ENCODE data around the gene MAP2K7.

MAP2K7 gene

DNA sequence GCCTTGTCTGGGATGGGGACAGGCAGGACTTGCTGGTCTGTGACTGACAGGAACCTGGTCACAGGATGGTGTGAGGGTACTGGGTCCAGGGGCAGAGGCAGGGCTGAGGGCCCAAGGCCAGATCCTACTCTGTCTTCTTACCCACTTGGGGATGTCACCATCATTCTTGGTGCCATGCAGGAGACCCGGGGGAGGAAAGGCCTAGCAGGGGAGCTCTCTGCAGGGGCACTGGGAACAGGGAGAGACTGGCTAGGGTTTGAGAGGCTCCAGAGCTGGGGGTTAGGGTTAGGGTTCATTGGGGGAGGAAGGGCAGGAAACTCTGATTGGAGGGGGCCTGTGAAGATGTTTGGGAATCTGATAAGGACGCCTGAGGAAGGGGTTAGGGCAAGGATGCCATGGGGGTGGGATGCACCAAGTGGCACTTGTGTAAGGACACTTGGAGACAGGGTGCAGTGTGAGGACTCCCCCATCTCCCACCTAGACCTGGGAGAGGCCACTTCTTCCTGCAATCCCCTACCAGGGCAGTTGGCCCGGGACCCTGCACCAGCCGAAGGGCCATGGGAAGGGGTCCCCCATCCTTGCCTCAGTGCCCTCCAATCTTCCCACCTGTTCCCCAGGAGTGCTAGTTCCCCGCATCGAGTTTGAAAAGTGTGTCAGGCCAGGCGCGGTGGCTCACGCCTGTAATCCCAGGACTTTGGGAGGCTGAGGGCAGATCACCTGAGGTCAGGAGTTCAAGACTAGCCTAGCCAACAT, 36.4 kb upstream of the MAP2K7 start:
- DNase-seq (no peak), ATAC-seq (no peak)

DNA sequence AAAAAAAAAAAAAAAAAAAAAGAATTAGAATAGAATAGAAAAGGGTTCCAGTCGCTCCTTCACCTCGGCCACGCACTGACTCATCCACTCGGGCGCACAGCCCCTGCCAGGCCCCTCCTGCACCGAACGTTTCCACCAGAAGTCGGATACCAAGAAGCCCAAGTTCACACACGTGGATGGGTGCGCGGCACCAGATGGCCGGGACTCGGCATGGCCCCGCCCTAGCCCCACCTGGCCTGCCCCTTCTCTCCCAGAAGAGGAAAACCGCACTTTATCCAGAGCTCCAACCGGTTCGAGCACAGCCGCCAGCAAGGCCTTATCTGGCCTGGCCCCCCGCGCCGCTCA, 35.4 kb upstream of the MAP2K7 start:
- DNase-seq (no peak), ATAC-seq (no peak)

DNA sequence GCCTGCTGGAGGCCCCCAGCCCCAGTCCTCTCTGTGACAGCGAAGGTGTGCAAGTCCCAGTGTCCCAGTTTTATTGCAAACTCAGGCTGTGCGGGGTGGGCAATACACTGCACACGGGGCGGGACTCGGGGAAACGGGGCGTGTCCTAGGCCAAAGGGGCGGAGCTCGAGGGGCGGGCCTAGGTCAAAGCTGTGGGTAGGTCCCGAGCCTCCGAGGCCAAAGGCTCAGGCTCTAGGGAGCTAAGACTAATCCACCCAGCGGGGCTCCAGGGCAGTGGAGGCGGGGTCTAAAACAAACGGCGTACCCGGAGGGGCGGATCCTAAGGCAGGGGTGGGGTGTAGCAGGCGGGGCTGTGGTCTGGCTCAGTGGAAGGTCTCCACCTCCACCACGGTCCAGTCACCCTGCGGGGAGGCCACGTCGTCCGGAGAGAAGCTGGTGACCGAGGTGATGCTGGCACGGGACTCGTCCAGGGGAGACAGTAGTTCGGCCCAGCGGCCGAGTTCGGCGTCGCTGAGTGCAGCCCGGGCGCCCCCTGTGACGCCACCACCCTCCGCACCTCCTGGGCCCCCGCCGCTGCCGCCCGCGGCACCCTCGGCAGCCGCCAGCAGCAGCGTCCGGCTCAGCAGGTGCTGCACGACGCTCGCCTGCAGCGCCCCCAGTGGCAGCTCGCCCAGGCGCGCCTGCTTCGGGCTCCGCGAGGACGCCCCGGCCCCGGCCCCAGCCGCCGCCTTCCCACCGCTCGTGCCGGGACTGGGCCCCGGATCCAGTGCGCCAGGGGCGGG, 34.8 kb upstream of the MAP2K7 start:
- DNase-seq, result peak; percentile 85
- ATAC-seq, result peak; percentile 75

DNA sequence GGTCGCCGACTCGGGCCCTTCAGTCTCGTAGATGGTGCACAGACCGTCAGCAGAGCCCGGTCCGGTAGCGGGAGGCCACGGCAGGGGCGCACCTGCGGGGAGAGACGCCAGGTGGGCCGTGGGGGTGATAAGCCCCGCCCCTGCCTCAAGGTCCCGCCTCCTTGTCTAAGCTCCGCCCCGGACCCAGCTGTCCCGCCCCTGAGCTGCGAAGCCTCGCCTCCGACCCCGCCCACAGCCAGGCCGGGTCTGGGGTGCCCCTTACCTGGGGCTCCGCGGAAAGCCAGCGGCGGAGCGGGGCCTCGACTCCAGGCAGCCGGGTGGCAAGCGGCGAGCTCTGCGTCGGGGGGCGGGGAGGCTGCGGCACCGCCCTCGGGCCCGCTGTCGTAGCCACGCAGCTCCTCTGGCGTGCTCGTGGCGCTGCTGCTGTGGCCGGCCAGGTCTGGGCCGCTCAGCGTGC, 34.2 kb upstream of the MAP2K7 start:
- DNase-seq (peak; percentile 81), ATAC-seq (peak; percentile 52)

DNA sequence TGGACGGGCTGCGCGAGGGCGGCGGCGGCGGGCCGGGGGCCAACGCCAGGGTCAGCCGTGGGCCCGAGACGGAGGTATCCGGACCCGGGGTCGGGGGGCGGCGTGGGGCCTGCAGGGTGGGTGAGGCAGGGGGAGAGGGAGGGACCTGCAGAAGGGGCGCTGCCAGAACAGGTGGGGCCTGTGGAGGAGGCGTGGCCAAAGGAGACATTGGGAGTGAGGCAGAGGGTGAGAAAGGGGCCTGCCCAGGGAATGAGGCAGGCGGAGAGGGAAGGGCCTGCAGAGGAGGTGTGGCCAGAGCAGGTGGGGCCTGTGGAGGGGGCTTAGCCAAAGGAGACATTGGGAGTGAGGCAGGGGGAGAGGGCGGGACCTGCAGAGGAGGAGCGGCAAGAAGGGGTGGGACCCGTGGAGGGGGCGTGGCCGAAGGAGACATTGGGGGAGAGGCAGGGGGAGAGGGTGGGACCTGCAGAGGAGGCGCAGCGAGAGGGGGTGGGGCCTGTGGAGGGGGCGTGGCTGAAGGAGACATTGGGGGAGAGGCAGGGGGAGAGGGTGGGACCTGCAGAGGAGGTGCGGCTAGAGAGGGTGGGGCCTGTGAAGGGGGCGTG, 33.7 kb upstream of the MAP2K7 start:
- DNase-seq, result peak; percentile 63
- peak; percentile 8 for ATAC-seq

DNA sequence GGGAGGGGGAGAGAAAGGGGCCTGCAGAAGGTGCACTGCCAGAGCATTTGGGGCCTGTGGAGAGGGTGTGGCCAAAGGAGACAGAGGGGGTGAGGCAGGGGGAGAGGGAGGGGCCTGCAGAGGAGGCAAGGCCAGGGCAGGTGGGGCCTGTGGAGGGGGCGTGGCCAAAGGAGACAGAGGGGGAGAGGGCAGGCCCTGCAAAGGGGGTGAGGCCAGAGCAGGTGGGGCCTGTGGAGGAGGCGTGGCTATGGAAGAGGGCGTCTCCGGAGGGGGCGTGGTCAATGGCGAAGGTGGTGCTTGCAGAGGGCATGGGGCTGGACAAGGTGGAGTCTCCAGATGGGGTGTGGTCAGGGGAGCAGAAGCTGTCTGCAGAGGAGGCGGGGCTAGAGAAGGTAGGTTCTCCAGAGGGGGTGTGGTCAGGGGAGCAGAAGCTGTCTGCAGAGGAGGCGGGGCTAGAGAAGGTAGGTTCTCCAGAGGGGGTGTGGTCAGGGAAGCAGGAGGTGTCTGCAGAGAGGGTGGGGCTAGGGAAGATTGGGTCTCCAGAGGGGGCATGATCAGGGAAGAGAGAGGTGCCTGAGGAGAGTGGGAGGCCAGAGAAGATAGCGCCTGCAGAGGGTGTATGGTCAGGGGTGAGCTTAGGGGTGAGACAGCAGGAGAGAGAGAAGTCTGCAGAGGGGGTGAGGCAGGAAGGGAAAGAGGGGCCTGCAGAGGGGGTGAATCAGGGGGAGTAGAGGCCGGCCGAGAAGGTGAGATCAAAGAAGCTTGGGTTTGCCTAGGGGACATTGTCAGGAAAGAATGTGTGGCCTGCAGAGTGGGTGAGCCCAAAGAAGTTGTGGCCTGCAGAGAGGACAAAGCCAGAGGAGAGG, 32.9 kb upstream of the MAP2K7 start:
- ATAC-seq (no peak), DNase-seq (peak; percentile 73)

DNA sequence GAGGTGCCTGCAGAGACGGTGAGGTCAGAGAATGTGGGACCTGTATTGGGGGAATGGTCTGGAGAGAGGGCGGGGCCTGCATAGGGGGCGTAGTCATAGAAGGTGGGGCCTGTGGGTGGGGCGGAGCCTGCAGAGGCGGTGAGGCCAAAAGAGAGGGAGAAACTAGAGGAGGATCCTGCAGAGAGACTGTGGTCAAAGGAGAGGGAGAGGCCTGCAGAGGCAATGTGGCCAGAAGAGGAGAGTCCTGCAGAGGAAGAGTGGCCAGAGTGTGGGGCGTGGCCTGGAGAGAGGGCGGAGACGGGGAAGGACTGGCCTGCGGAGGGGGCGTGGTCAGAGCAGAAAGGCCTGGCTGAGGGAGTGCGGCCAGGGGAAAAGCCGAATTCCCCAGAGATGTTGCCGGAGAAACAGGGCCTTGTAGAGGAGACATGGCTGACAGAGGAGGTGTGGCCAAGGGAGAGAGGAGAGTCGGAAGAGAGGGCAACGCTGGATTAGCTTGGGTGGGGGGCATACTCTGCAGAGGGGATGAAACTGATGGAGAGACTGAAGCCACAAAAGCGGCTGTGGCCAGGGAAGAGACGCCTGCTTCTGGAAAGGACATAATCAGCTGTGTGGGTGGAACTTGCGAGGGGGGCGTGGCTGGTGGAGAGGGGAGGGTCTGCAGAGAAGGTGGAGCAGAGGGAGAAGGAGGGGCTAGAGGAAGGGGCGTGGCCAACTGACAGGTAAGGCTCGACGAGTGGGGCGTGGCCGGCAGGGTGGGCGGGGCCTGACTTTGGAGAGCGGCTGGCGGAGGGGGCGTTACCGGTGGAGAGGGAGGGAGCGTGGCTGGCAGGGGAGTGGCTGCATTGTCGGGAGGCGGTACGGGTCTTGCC, 32.0 kb upstream of the MAP2K7 start:
- peak; percentile 16 for ATAC-seq
- DNase-seq, result peak; percentile 91

DNA sequence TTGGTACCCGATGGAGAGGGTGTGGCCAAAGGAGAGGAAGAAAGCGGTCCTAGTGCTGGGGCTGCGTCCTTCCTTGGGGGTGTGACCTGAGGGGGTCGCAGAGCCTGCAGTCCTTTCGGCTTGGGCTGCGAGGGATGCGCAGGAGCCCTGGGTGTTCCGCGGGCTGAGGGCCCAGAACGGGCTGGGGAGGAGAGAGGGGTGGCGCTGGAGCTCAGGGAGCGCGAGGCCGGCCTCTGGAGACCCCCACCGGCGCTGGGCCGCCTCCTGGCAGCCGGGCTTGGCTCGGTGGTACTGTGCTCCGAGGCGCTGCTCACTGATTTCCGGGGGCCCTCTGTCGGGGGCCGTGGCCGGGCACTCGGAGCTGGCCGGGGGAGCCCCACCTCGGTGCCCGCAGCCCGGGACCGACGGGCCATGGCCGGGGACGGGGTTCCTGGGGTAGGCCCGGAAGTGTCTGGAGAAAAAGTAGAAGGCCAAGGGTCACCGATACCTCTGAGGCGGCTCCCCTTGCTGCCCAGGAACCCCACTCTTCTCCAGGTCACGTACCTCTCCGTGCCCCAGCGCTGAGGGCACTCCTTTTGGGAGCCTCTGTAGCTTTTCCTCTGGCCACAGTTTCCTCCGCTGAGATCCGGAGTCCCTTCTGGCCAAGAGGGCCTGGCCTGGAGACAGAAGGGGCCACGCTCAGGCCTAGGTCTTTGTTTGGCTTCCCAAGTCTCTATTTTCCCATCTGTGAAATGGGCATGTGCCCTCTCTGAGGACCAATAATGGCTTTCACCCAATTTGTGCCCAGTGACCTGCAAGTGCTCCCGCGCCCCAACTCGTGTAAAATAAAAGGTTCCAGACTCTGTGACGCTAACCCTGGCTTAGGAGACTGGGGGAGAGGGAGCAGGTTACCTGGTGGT, 31.1 kb upstream of the MAP2K7 start:
- DNase-seq, result no peak
- ATAC-seq, result no peak

DNA sequence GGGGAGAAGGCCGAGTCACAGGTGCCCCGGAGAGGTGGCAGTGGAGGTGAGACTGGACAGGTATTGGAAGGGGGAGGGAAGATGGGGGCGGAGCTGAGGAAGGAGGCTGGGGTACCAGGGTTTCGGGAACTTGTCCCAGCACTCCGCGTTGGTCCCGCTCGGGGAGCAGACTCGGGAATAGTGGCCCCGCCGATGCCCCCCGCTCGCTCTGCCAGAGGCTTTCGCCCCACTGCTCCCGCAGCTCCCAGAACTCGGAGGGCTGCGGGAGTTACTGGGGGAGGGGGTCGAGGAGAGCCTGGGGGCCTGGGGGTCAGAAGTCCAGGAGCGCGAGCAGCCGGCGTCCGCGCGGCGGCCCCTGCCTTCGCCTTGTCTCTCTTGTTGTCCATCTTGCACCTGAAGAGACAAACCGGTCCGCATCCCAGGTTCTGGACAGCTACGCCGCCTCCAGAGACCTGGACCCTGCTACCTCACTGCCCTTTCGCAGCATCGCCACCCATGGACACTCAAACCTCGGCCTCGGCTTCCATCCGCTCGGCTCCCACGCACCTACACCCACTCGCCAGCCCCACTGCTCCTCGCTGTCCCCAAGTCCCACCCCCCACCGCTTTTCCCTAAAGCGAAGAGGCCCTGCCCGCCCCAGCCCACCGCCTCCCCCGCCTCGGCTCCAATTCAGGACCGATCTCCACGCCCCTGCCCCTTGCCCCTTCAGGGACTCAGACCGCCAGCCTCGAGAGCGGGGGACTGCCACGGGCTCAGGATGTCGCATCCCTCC, 30.2 kb upstream of the MAP2K7 start:
- ATAC-seq, result no peak
- DNase-seq, result no peak

DNA sequence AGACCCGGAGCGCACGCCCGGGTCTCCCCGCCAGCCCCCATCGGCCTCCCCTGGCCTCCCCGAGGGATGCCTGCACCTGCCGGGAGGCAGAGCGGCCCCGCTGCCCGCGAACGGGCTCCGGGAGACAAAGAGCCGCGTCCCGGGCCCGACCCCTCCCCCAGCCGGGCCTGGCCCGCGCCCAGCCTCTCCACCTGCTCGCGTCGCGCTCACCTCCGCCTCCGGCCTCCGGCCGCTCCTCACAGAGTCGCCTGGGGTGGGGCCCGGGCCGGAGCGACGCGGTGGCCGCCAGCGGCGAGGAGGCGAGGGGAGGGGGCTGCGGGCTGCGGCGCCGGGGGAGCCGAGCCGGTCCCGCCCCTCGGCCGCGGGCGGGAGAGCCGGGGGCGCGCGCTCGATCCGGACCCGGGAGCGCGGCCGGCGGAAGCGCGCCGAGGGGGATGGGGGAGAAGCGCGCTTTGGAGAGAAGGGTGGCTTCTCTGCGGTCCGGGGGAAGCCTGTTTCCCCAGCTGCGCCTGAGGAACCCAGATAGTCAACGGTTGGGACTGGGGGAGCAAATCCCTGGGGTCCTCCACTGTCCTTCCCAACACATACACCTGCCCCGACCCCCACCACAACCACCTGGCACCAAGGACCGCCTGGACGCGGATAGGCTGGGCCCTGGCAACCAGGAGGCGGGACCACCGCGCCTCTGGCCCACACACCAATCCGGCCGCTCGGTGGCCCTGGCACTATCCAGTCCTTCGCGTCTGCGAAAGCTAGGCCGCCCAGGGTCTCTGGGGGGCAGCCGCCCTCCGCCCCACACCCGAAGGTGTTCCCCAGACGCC, 29.4 kb upstream of the MAP2K7 start, which contains the start of gene PRR36:
PRR36 (minus strand) TSS at position 315 of the 821 bp plus-strand sequence. CDS start 701 bp downstream, outside the sequence.
- no peak for ATAC-seq
- no peak for DNase-seq

DNA sequence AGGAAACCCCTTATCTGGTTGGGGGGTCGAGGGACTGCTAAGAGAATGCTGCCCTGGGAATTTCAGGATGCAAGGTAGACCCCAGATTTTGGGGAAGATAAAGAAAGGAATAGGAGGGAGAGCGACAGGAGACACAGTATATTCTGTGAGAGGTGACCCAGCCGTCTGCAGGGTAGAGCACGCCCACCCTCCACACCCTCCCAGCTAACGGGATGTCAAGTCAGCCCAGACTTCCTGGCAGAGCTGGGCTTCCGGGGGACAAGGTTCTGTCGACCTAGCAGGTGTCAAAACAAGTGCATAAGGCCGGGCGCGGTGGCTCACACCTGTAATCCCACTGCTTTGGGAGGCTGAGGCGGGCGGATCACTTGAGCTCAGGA, 28.8 kb upstream of the MAP2K7 start:
- ATAC-seq (no peak), DNase-seq (no peak)

DNA sequence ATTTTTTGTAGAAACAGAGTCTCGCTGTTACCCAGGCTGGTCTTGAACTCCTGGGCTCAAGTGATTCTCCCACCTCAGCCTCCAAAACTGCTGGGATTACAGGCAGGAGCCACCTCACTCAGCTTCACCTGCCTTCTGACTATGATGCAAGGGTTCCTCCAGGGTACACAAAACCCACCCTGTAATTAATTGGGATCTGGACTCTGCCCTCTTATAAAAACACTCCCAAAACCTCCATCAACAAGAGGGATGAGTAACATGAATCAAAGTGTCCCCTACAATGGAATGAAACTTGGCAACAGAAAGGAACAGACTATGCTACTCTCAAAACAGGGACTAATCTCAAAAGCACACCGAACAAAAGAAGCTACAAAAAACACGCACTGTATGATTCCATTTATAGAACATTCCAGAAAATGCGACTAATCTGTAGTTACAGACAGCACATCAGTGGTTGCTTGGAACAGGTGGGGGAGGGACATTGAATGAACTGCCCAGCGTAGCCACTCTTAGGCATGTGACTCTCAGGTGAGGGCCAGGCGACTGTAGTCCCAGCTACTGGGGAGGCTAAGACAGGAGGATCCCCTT, 26.3 kb upstream of the MAP2K7 start:
- DNase-seq (no peak), ATAC-seq (no peak)

DNA sequence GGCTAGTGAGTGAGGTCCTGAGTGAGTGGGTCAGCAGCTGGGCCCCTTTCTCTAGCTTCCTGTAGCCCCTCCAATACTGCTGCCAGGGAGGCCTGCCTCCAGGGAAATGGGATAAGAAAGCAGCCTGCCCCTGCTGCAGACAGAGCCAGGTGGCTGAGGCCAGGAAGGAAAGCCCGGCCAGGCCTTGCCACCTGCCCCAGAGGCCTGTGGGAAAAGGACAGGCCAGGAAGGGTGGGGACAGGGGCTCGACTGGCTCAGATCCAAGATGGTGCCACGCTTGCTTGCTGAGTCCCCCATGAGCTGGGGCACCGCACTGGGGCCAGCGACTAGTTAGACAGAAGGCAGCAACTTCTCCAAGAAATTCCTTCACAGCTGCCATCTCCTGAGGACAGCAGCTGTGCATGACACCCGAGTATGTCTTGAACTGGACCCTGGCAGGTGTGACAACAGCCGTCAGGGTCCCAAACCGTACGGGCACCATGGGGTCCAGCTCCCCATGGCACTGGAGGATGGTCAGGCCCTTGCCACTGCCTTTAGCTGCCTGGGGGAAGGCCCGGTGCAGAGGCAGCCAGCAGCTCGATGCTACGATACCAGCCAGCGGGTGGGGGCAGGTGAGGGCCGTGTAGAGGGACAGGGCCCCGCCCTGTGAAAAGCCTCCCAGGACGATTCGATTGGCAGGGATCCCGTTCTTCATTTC, 24.4 kb upstream of the MAP2K7 start:
- no peak for ATAC-seq
- DNase-seq, result no peak

DNA sequence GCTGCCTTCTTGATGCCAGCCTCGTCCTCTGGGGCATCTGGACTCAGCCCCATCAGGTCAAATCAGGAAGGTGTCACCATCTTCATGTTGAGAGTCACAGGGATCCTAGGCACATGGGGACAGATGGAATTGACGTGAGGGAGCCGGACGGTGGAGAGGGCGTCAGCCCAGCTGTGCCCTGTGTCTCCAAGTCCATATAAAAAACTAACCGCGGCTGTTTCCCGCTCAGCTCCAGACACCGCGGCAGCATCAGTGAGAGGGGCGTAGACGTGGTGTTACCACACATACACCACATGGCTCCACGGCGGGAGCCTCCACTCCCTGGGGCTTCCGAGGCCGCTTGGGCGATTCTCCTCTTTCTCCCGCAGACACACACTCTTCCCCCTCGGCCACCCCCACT, 23.8 kb upstream of the MAP2K7 start:
- ATAC-seq (peak; percentile 28), DNase-seq (no peak)

DNA sequence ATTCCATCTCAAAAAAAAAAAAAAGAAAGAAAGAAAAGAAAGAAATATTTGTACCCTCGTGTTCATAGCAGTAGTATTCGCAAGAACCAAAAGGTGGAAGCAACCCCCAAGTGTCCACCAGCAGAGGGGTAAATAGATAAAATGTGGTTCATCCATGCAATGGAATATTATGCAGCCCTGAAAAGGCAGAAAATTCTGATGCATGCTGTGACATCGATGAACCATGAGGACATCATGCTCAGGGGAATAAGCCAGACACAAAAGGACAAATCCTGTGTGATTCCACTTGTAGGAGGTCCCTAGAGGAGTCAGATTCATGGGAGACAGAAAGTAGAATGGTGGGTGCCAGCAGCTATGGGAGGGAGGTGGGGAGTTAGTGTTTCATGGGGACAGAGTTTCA, 21.8 kb upstream of the MAP2K7 start:
- DNase-seq (no peak), ATAC-seq (no peak)

DNA sequence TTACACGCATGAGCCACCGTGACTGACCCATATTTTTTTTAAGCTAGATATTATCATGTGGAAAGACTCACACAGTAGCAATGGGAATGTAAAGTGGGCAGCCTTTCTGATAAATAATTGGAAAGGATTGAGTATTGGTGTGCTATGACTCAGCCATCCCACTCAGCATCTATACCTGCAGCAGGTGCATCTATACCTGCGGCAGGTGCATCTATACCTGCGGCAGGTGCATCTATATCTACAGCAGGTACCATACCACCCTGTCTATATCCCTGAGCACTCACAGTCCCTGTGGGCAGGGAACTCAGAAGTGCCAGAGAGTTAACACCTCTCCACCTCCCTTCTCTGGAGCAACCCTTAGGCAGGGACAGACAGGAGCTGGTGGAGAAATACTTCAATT, 20.6 kb upstream of the MAP2K7 start:
- no peak for ATAC-seq
- DNase-seq, result no peak

DNA sequence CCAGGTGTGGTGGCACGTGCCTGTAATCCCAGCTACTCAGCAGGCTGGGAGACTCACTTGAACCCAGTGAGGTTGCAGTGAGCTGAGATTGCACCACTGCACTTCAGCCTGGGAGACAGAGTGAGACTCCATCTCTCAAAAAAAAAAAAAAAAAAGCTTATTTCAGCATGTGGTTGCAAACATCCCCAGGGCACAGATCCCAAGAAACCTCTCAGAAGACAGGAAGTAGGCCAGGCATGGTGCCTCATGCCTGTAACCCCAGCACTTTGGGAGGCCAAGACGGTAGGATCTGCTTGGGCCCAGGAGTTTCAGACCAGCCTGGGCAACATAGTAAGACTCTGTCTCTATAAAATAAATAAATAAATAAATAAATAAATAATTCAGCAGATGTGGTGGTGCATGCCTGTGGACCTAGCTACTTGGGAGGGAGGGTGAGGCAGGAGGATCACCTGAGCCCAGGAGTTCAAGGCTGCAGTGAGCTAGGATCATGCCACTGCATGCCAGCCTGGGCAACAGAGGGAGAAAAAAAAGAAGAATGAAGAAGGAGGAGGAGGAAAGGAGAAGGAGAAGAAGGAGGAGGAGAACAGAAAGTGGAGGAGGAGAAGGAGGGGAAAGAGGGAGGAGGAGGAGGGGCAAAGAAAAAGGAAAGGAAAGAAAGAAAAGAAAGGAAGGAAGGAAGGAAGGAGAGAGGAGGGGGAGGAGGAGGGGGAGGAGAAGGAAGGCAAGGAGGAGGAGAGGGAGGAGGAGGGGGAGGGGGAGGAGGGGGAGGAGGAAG, 19.7 kb upstream of the MAP2K7 start:
- DNase-seq (no peak), ATAC-seq (no peak)
